ENCODE results near the gene PSTK.
A peak's percentile ranks its signal among the peaks of the same experiment; 100 is the strongest.

Gene PSTK

GRCh38 chr10:122993797-122994336 lies 13.7 kb downstream of the PSTK start:
- DNase-seq: no peak

- DNase-seq: no peak
Measured at GRCh38 chr10:122995936-122996335, 15.7 kb downstream of the PSTK start.

GRCh38 chr10:122997864-122998263 lies 17.7 kb downstream of the PSTK start:
- DNase-seq: no peak

GRCh38 chr10:122998360-122998917 lies 18.2 kb downstream of the PSTK start:
- no peak for DNase-seq

- DNase-seq: no peak
Measured at GRCh38 chr10:122998934-122999333, 18.7 kb downstream of the PSTK start.

GRCh38 chr10:122999347-122999746 lies 19.1 kb downstream of the PSTK start:
- DNase-seq: no peak

- no peak for DNase-seq
Measured at GRCh38 chr10:123000155-123000554, 20.0 kb downstream of the PSTK start.

GRCh38 chr10:123001370-123001769 lies 21.2 kb downstream of the PSTK start:
- DNase-seq: no peak

- DNase-seq: no peak
Measured at GRCh38 chr10:123004298-123004697, 24.1 kb downstream of the PSTK start.

- DNase-seq: peak; percentile 69
Measured at GRCh38 chr10:123007558-123008354, 27.6 kb downstream of the PSTK start.

- DNase-seq: peak; percentile 98
Measured at GRCh38 chr10:123008355-123009104, 28.3 kb downstream of the PSTK start, which contains the start of the genes ACADSB and IKZF5. ACADSB (plus strand) TSS chr10:123009006; CDS start chr10:123009030, 24 bp downstream. IKZF5 (minus strand) TSS chr10:123008795; CDS start chr10:122998625, 10,170 bp downstream.

- no peak for DNase-seq
Measured at GRCh38 chr10:123009105-123009820, 29.1 kb downstream of the PSTK start.

- no peak for DNase-seq
Measured at GRCh38 chr10:123011987-123012386, 31.8 kb downstream of the PSTK start.

- DNase-seq: no peak
Measured at GRCh38 chr10:123013456-123014419, 33.5 kb downstream of the PSTK start.

- DNase-seq: no peak
Measured at GRCh38 chr10:123014772-123015171, 34.6 kb downstream of the PSTK start.

- no peak for DNase-seq
Measured at GRCh38 chr10:123016228-123016627, 36.0 kb downstream of the PSTK start.

GRCh38 chr10:123017421-123018165 lies 37.4 kb downstream of the PSTK start:
- DNase-seq: no peak

- DNase-seq: no peak
Measured at GRCh38 chr10:123018531-123018930, 38.3 kb downstream of the PSTK start.

GRCh38 chr10:123019264-123019663 lies 39.1 kb downstream of the PSTK start:
- no peak for DNase-seq

- no peak for DNase-seq
Measured at GRCh38 chr10:123019941-123020703, 39.9 kb downstream of the PSTK start.

Data from CD4-positive, alpha-beta T cell treated with Interleukin-21 for 1 hour (primary cell).